GM12878 (cell line): ENCODE measurements around the gene SLC12A5. TPM values are rescaled to one million over a fixed set of nuclear protein-coding genes. Genes with fewer than 3 reads are reported as not detected.
"Not testable (repeated sequence)": the region's sequence is repeated elsewhere in the genome, so short reads cannot be mapped to it uniquely, and the experiment has no call there.

Experiments
- ATAC-seq: fragments of 200-7000 bp; cut with Tn5 transposase; 3 replicates; pipeline ENCODE4 v1.9.1; 2020; ENCODE audit warnings: mild to moderate bottlenecking, moderate library complexity
- BruUV-seq: library from RNA; stranded (reverse); fragments of 400-500 nt; replicated peaks from 2 replicates; lab custom pipeline; 2021; lab: Mats Ljungman, UMichigan
- CTCF ChIA-PET: fragments of 300-600 bp; sonication (Branson Sonifier 250); formaldehyde crosslinking; extraction: SDS; loops from one replicate; lab custom pipeline; 2021; ENCODE audit warnings: inconsistent platforms; lab: Yijun Ruan, JAX
- POLR2A ChIA-PET: fragments of 350-600 bp; formaldehyde crosslinking; extraction: SDS; loops from one replicate; lab custom pipeline; 2021; ENCODE audit warnings: inconsistent platforms; lab: Charles Lee
- RAD21 ChIA-PET: fragments of 300-600 bp; sonication (Branson Sonifier 250); formaldehyde crosslinking; loops from one replicate; lab custom pipeline; 2023; ENCODE audit warnings: antibody characterized with exemption; ENCODE audit not compliant: unreplicated experiment; lab: Charles Lee
- SMC1A ChIA-PET: fragments of 300-600 bp; sonication (Branson Sonifier 250); formaldehyde crosslinking; loops from one replicate; lab custom pipeline; 2023; ENCODE audit not compliant: unreplicated experiment, uncharacterized antibody; lab: Charles Lee
- DNase-seq: peaks from one replicate; pipeline ENCODE4 v3.0.0-alpha.2; 2011; ENCODE audit warnings: low read depth, low spot score
- FAIRE-seq: peaks from 3 replicates; lab custom pipeline; 2011; peaks lifted over from hg19 to GRCh38; lab: Jason Lieb, UNC
- H2AFZ ChIP-seq: 2 replicates; pipeline ENCODE4 v1.6.0; 2011; ENCODE audit warnings: low read depth, low read length, control low read depth; ENCODE audit not compliant: control insufficient read depth
- H3K27ac ChIP-seq: 2 replicates; pipeline ENCODE4 v1.5.1; 2011; ENCODE audit warnings: control low read depth; ENCODE audit not compliant: control insufficient read depth, insufficient read depth
- H3K27me3 ChIP-seq, 2 experiments: replicated peaks in 1 of 2; 2 replicates each; pipeline versions ENCODE4 v1.6.0 to v1.6.1; 2011; ENCODE audit warnings: low read length in 1 of 2; ENCODE audit not compliant: control insufficient read depth in 2 of 2, insufficient read depth in 2 of 2
- H3K36me3 ChIP-seq, 2 experiments: 2 replicates each; pipeline ENCODE4 v1.5.1; 2011; ENCODE audit warnings: low read length in 1 of 2; ENCODE audit not compliant: control insufficient read depth in 2 of 2, insufficient read depth in 2 of 2
- H3K4me1 ChIP-seq: 2 replicates; pipeline ENCODE4 v1.6.1; 2011; ENCODE audit warnings: mild to moderate bottlenecking, low read length, moderate library complexity, mixed read lengths; ENCODE audit not compliant: control insufficient read depth, insufficient read depth
- H3K4me2 ChIP-seq: 2 replicates; pipeline ENCODE4 v1.6.0; 2011; ENCODE audit warnings: control low read depth; ENCODE audit not compliant: control insufficient read depth, insufficient read depth
- H3K4me3 ChIP-seq: fragments of 200-600 bp; sonication (generic); 2 replicates; pipeline ENCODE4 v1.5.1; 2016
- H3K79me2 ChIP-seq: 2 replicates; pipeline ENCODE4 v1.6.0; 2011; ENCODE audit warnings: low read length; ENCODE audit not compliant: control insufficient read depth, insufficient read depth
- H3K9ac ChIP-seq: 2 replicates; pipeline ENCODE4 v1.8.0; 2011; ENCODE audit warnings: low read length, control low read depth, mixed read lengths; ENCODE audit not compliant: control insufficient read depth, insufficient read depth
- H3K9me3 ChIP-seq: replicated peaks from 3 replicates; pipeline ENCODE4 v1.5.1; 2011; ENCODE audit warnings: mild to moderate bottlenecking, low read length; ENCODE audit not compliant: control insufficient read depth, insufficient read depth
- H4K20me1 ChIP-seq: 2 replicates; pipeline ENCODE4 v1.6.0; 2011; ENCODE audit not compliant: control insufficient read depth, insufficient read depth
- ASH2L ChIP-seq: fragments of 300-600, 200-600 bp; sonication (generic); IDR thresholded peaks from 2 replicates; pipeline ENCODE4 v1.6.1; 2017; ENCODE audit warnings: low read depth, mild to moderate bottlenecking, borderline replicate concordance
- DPF2 ChIP-seq: fragments of 450-650 bp; IDR thresholded peaks from 2 replicates; pipeline ENCODE4 v1.6.1; 2017; ENCODE audit warnings: mild to moderate bottlenecking
- HDGF ChIP-seq: fragments of 450-650 bp; IDR thresholded peaks from 2 replicates; pipeline ENCODE4 v1.6.1; 2016; ENCODE audit warnings: antibody characterized with exemption
- MTA3 ChIP-seq: IDR thresholded peaks from 2 replicates; pipeline ENCODE4 v1.6.1; 2012; ENCODE audit warnings: low read length, inconsistent platforms, borderline replicate concordance
- PBX3 ChIP-seq: IDR thresholded peaks from 2 replicates; pipeline ENCODE4 v1.6.1; 2011; ENCODE audit warnings: mild to moderate bottlenecking, low read depth, low read length, moderate library complexity; ENCODE audit not compliant: insufficient replicate concordance
- POLR2AphosphoS5 ChIP-seq: IDR thresholded peaks from 2 replicates; pipeline ENCODE4 v1.6.1; 2011; ENCODE audit warnings: mild to moderate bottlenecking, low read length, inconsistent platforms
- RB1 ChIP-seq: fragments of 450-650 bp; formaldehyde crosslinking; IDR thresholded peaks from 2 replicates; pipeline ENCODE4 v1.6.1; 2017; ENCODE audit warnings: mild to moderate bottlenecking, borderline replicate concordance
- REST ChIP-seq: IDR thresholded peaks from 2 replicates; pipeline ENCODE4 v1.6.1; 2012; ENCODE audit warnings: mild to moderate bottlenecking, low read depth, low read length
- WGBS: methylation state at CpG from one replicate; pipeline ENCODE4 v1.1.6; 2016; ENCODE audit warnings: low lambda C conversion rate; ENCODE audit not compliant: insufficient replicate concordance, insufficient coverage; ENCODE audit errors: missing lambda C conversion rate; 5-methylcytosine and 5-hydroxymethylcytosine counted together
- in situ Hi-C: fragments of 300-500 bp; cut with MboI; formaldehyde crosslinking; loops from 9 replicates; pipeline ENCODE4 v1.14.3; 2018; ENCODE audit warnings: mixed read lengths
- intact Hi-C: fragments of 100-400 bp; cut with micrococcal nuclease; formaldehyde crosslinking; loops from one replicate; pipeline ENCODE4 v1.14.2; 2022; ENCODE audit not compliant: unreplicated experiment
- polyA plus RNA-seq, 11 experiments: library from polyadenylated mRNA; depleted of rRNA in 4 of 11; unstranded in 6 of 11; stranded (reverse) in 5 of 11; fragments of >200 nt; fragmentation: Nextera tagmentation in 4 of 11; fragmentation: Illumina TruSeq in 1 of 11; extraction: Ambion mirVana in 4 of 11; extraction: Trizol in 1 of 11; gene quantifications; 1 replicate in 1 of 11; 2 replicates in 10 of 11; pipeline versions ENCODE4 v1.2.1 to v1.2.3, GENCODE V29; 2011 to 2016; ENCODE audit warnings: inconsistent platforms in 2 of 11, missing spikeins in 2 of 11, low read depth in 1 of 11
- total RNA-seq, 4 experiments: library from RNA; depleted of rRNA in 3 of 4; stranded (reverse); fragments of >200 nt in 3 of 4; fragmentation: Illumina TruSeq in 1 of 4; extraction: Trizol in 1 of 4; gene quantifications; 2 replicates each; pipeline versions ENCODE4 v1.2.1 to v1.2.3, GENCODE V29; 2013 to 2021

Gene SLC12A5
- total and polyA plus RNA-seq, 10 of the 15 experiments (the other 5 are each of a cell fraction or from before 2014, with no cell fraction given): 0.26 to 2.7 (median 1.2) TPM

- ATAC-seq, H3K4me3 ChIP-seq, H4K20me1 ChIP-seq, H3K27ac ChIP-seq, H3K27me3 ChIP-seq, in situ Hi-C loops, POLR2A ChIA-PET, H3K79me2 ChIP-seq, BruUV-seq, H3K9me3 ChIP-seq, H3K36me3 ChIP-seq, H3K9ac ChIP-seq, FAIRE-seq, DNase-seq, H3K4me2 ChIP-seq, intact Hi-C loops, H2AFZ ChIP-seq: not testable (repeated sequence)
- ChIA-PET RAD21 (interaction anchor here (0.7 to 0.8 kb wide), 2 partner anchors 8 to 112 kb away, joined by 3 read pairs; no protein-coding TSS in a partner anchor), CTCF (interaction anchor here (0.6 to 7.9 kb wide), 5 partner anchors 9 to 181 kb away, joined by 3 to 48 read pairs (median 4); no protein-coding TSS in a partner anchor), SMC1A (interaction anchor here (1.1 kb wide), 1 partner anchor 26 kb away, joined by 3 read pairs; no protein-coding TSS in a partner anchor)
- H3K4me1 ChIP-seq: peaks cover 25% of the 10 kb centered on the region
- 92% methylated on average over 6 of the region's 6 CpGs for WGBS
These were observed 33.4 kb upstream of the SLC12A5 start for GRCh38 chr20:45995495-45996097.

- DNase-seq (no peak), ATAC-seq (no peak), FAIRE-seq (no peak)
- no TSS peak for BruUV-seq
- Histone ChIP-seq H3K4me3 (no peak overlapping the region), H3K9me3 (no peaks in the 10 kb centered on the region), H2AFZ (no peak overlapping the region), H3K9ac (no peak overlapping the region), H3K79me2 (no peaks in the 10 kb centered on the region), H4K20me1 (no peaks in the 10 kb centered on the region), H3K4me1 (peaks cover 19% of the 10 kb centered on the region), H3K27me3 (no peaks in the 10 kb centered on the region; a peak in 1 of 4 replicates), H3K4me2 (no peak overlapping the region), H3K36me3 (no peaks in the 10 kb centered on the region), H3K27ac (no peak overlapping the region)
- ChIA-PET CTCF (interaction anchor here (7.9 kb wide), 1 partner anchor 17 kb away, joined by 48 read pairs; no protein-coding TSS in a partner anchor), SMC1A (no interaction called here), POLR2A (interaction anchor here (1.0 kb wide), 1 partner anchor 11 kb away, joined by 3 read pairs; no protein-coding TSS in a partner anchor), RAD21 (no interaction called here)
- intact Hi-C loops: no loop called here
- in situ Hi-C loops: no loop called here
- 19% methylated on average over 3 of the region's 3 CpGs for WGBS
- no peak for TF ChIP-seq HDGF
- TF ChIP-seq MTA3: no peak
- TF ChIP-seq PBX3: no peak
- no peak for TF ChIP-seq DPF2
- TF ChIP-seq POLR2AphosphoS5: no peak
- TF ChIP-seq REST: no peak
- no peak for TF ChIP-seq ASH2L
- TF ChIP-seq RB1: no peak
These were observed 31.8 kb upstream of the SLC12A5 start for GRCh38 chr20:45997187-45997586.
